SHP77 (cell line): Measurements from ENCODE around the gene POLR2H.
A peak's percentile ranks its signal among the peaks of the same experiment; 100 is the strongest.

Experiments
- DNase-seq, 2 experiments: peaks; one replicate each; lab custom pipeline; 2025; lab: John Stamatoyannopoulos, UW

Gene POLR2H

DNA sequence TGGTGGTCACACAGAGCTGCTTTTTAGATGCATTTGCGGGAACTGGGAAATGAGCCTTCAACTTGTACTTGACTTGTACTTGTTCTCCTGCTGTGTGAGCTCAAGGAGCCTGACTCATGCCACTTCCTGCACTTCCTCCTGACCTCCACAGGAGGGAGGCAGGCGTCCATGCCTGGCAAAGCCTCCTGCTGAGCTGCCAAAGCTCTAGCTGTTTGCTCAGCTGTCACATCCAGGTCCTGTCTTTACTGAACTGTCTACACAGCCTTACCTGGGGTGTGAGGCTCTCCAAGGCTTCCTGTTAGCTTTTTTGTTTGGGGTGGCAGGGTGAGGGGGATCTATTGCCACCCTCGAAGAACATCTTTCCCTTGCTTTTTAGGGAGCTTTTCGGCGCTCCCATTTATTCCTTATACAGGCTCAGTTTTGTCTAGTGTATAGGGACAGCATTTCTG, 10.1 kb downstream of the POLR2H start:
- DNase-seq = peak; percentile 89 to 91

DNA sequence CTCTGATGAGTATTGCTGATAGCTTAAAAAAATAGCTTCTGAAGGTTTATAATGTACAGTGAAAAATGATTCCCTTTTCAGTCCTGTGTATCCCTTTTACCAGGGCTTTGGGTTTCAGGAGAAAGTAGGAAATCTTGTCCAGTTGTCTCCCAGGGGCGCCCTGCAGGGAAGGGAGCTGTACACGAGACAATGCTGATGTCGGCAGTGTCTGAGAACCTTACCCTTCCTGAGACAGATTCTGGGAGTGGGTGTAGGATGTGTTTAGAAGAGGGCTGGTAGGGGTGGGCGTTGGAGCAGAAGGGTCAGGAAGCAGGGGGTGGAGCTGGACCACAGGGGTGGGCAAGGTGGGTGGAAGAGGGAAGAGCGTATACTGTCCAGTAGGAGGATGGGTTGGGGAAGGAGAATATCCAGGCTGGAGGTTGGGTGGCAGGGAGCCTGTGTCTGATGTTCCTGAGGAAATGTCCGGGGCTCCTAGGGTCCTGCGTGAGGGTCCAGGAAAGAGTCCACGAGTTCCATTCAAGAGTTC, 10.8 kb downstream of the POLR2H start:
- no peak for DNase-seq

DNA sequence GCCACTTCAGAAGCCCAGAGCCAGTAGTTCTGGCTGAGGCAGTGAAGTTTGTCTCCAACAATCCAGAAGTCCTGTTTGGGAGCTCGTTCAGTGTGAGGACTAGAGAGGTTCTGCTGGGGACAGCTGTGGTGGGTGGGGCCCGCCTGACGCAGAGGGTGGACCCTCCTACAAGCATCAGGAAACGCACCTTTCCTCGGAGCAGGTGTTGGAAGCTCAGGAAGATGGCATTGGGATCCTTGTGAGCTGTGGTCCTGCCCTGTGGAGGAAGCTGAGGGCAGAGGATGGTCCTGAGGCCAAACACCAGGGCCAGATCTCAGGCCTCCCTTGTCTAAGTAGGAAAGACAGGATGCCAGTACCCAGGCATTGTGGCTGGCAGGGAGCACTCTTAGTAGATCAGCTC, 11.4 kb downstream of the POLR2H start:
- DNase-seq = no peak

DNA sequence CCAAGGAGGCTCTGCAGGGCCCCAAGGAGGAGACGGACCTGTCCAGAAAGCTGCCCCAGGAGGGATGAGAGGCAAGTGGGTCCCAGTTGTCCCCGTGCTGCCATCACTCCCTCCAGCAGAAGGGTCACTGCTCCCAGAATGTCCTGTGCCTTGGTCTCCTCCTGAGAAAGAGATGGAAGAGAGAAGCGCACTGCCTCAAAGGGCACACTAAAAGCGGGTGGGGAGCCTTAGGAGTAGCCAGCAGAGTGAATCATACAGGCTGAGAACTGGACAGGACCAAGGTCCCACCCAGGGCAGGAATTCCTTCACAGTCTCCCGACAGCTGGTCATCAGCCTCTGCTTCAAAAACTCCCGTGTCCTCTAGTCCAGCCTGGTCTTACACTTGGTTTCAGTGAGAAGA, 11.9 kb downstream of the POLR2H start:
- no peak for DNase-seq

DNA sequence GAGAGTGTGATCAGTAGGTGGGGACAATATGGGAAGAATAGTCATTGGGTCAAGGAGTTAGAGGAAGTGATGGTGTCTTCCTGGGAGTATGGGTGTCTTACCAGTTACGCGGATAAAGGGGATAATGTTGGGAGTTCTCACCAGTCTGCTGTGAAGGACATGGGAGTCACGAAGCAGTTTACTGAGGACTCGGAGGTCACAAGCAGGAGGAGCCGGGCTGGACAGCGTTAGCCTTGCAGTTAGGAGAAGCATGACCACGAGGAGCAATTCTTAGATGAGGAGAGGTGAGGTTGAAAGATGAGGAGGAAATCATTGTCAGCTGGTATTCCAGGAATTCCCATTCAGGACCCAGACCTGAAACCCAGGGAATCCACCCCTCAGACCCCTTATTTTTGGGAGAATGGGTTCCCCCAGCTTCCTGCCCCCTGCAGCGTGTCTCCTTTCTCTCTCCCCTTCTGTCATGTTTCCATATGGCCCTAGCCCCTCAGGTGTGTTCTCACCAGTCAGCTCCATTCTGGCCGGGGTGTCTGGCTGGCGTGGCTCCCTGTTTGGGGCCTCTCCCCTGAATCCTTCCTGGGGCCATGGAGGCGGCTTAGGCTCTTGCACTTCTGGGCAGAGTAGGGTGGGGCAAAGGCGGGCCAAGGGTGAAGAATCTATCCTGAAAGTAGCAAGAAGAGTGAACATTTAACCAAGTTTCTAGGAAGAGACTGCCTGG, 14.4 kb downstream of the POLR2H start:
- no peak for DNase-seq

DNA sequence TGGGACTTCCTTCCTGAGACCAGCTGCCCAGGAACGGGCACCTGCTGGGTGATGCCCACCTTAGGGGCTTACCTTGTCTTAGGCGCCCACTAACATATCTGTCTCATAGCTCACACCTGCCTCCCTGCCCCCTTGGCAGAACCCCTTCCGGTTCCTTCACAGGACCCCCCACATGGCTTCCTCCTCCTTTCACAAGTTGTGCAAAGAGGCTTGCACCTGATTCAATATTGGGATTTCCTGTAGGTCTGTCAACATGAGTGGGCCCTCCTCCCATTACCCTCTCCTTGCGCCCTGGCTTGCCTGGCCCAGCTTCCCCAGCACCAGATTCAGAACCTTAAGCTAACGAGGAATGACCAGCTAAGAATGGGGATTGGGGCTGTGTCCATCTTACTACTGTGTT, 15.9 kb downstream of the POLR2H start:
- DNase-seq = peak in 1 of 2 experiments; percentile 15

DNA sequence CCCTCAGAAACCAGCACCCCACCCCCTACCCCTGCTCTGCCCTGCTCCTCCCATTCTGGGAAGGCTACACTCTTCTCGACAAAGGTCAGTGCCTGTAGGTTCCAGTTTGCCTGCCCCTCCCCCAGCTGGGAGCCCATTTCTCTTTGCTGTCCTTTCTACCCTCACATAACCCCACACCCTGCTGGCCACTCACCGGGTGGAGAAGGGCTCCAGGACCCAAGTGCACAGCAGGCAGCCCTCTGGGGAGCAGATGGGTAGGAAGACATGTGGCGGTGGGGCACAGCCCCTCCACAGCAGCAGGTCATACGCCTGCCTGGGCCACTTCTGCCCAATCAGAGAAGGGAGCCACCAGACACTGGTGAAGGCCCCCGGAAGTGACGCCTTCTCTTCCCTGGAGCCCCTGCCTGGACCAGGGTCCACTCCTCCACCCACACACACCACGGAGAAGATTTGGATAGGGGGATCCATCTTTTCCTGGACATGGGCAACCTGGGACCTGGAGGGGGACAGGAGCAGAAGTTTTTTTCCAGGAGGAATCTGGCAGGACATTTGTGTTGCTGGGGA, 16.5 kb downstream of the POLR2H start, which contains the start of gene THPO:
TSS of gene THPO (minus strand) at position 326 of the 564 bp plus-strand sequence. CDS start 1,948 bp downstream, outside the sequence.
- peak; percentile 83 to 86 for DNase-seq

DNA sequence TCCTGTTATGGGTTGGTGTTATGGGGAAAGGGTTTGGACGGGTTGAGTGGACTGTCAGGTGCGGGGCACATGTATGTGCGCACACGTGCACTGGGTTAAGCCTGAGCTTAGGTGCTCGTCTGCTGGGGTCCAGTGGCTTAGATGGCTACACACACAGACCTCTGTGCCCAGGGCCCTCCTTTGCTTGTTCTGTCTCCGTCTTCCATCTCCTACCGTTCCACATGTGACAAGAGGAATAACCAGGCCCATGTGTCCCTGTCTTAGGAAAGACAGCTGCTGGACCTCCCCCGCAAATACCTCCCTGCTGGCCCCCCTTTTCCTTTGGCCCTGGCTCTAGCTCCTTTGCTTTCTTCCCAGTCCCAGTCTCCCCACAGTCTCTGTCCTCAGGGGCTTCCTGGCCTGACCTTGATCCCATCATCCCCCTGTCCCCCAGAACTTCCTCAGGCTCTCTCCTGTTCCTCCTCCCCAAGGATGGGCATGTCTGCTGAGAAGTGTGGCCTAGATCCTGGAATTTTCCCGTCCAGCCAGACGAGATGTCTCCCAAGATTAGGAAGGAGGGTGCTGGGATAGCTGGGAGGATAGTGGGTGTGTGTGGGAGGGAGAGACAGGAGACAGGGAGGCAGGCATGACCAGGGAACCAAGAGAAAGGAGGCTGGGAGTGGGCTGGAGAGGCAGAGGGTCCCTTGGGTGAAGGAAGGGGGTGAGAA, 17.3 kb downstream of the POLR2H start:
- DNase-seq = no peak

DNA sequence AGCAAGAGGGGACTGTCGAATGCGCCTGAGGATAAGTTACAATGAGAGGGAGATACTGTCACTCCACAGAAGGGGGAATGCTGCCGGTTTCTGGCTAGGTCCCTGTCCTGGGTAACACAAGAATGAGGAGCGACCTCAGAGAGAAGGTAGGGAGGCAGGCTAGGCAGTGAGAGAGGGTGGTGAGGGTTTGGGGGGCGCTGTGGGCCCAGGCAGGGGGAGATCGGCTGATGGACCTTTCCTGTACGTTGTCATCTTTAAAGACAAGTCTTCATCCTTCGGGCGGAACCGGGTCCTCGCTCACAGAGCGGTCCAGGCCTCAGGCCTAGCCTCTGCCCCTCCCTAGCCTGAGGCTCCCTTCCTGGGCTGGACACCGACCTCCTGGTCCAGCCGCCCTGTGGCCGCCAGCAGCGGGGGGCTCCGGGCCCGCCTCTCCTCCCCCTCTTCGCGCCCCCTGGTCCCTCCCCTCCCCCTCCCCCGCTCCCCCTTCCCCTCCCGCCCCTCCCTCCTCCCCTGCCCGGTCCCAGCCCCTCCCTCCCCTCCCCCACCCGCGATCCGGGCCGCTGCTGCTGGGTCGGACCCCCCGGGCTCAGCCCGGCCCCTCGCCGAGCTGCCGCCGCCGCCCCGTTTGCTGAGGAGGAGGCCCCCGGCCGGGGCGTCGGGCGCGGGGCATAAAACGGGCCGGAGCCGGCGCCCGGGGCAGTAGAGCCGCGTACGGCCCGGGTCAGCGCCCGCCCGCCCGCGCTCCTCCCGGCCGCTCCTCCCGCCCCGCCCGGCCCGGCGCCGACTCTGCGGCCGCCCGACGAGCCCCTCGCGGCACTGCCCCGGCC, 18.1 kb downstream of the POLR2H start, which contains the start of gene CHRD:
TSS of gene CHRD (plus strand) at position 697 of the 827 bp plus-strand sequence. CDS start 265 bp downstream, outside the sequence.
- no peak for DNase-seq

DNA sequence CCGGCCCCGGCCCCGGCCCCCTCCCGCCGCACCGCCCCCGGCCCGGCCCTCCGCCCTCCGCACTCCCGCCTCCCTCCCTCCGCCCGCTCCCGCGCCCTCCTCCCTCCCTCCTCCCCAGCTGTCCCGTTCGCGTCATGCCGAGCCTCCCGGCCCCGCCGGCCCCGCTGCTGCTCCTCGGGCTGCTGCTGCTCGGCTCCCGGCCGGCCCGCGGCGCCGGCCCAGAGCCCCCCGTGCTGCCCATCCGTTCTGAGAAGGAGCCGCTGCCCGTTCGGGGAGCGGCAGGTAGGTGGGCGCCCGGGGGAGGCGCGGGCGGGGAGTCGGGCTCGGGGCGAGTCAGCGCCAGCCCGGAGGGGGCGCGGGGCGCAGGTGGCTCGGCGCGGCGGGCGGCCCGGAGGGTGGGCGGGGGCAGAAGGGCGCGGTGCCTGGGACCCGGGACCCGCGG, 18.7 kb downstream of the POLR2H start:
- DNase-seq = peak in 1 of 2 experiments; percentile 19

DNA sequence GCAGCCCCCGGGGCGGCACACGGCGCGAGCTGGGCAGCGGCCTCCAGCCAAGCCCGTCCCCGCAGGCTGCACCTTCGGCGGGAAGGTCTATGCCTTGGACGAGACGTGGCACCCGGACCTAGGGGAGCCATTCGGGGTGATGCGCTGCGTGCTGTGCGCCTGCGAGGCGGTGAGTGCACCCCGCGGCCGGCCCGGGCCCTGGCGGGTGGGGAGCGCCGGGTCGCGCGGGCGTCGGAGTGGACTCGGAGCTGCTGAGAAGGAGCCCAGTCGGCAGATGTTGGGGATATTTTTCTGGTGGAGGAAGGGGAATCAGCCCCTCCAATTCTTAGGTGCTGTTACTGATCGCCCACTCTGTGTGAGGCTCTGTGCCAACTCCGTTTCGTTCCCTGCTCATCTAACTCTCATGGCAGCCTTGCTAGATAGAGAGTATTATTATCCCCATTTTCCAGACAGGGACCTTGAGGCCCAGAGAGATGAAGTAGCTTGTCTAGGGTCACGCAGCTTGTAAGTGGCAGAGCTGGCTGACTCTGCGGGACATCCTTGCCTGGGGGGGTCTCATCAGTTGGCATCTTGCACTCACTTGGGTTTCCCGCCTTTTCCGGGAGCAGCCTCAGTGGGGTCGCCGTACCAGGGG, 19.2 kb downstream of the POLR2H start:
- DNase-seq = no peak

DNA sequence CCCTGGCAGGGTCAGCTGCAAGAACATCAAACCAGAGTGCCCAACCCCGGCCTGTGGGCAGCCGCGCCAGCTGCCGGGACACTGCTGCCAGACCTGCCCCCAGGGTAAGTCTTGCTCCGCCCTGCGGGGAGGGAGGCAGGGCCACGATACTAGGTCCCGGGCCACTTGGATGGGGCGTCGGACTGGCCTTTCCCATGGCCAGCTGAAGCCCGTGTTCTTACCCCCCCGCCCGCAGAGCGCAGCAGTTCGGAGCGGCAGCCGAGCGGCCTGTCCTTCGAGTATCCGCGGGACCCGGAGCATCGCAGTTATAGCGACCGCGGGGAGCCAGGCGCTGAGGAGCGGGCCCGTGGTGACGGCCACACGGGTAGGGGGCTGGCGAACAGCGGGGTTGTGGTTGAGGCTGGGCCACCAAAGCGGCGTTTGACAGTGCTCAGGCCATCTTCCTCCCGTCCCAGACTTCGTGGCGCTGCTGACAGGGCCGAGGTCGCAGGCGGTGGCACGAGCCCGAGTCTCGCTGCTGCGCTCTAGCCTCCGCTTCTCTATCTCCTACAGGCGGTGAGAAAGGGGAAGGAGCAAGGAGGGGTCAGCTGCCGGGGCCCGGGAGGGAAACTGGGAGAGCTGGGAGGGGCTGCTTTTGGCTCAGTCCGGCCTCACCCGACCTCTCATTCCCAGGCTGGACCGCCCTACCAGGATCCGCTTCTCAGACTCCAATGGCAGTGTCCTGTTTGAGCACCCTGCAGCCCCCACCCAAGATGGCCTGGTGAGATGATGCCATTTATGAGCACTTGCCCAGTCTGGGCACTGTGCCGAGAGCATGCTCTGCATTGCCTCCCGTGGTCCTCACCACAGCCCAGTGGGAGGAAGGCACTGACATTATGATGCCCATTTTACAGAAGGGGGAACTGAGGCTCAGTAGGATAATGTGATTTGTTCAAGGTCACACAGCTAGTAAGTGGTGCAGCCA, 20.0 kb downstream of the POLR2H start:
- DNase-seq = no peak

DNA sequence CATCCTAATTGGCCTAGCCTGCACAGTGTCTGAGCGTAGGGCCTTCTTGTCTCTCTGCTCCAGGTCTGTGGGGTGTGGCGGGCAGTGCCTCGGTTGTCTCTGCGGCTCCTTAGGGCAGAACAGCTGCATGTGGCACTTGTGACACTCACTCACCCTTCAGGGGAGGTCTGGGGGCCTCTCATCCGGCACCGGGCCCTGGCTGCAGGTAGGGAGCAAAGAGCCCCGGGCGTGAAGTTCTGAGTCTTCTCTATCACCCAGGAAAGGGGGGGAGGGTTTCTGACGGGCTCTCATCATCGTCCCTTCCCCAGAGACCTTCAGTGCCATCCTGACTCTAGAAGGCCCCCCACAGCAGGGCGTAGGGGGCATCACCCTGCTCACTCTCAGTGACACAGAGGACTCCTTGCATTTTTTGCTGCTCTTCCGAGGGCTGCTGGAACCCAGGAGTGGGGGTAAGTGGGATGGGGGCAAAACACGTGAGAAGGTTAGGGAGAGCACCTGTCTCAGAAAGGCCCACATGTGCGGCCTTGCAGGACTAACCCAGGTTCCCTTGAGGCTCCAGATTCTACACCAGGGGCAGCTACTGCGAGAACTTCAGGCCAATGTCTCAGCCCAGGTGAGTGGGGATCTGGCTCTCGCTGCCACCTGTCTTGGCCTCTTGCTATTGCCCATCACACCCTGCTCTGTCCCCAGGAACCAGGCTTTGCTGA, 21.0 kb downstream of the POLR2H start:
- no peak for DNase-seq

DNA sequence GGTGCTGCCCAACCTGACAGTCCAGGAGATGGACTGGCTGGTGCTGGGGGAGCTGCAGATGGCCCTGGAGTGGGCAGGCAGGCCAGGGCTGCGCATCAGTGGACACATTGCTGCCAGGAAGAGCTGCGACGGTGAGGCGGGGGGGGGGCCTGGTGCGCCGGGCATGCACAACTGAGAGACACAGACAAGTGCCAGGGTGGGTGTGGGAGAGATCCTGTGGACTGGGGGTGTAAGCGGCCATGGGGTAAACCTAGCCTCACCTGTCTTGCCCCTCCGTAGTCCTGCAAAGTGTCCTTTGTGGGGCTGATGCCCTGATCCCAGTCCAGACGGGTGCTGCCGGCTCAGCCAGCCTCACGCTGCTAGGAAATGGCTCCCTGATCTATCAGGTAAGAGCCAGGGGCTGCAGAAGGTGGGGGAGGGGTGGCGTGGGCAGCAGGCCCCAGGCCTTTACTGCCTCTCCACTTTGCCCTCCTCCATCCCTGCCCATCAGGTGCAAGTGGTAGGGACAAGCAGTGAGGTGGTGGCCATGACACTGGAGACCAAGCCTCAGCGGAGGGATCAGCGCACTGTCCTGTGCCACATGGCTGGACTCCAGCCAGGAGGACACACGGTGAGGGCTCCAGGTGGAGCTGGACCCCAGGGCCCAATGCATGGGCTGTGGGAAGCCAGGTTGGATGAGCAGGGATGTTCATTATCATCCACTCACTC, 21.7 kb downstream of the POLR2H start:
- DNase-seq = no peak

DNA sequence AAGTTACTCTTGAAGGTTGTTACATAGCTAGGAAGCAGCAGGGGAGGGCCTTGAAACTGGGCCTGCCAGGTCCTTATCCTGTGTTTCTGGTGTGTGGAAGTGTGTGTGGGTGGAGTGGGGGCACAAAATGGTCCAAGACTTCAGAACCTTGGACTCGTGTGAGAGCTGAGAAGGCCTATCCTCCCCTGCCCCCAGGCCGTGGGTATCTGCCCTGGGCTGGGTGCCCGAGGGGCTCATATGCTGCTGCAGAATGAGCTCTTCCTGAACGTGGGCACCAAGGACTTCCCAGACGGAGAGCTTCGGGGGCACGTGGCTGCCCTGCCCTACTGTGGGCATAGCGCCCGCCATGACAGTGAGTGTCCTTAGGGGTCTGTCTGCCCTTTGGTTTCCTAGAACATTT, 22.8 kb downstream of the POLR2H start:
- no peak for DNase-seq

DNA sequence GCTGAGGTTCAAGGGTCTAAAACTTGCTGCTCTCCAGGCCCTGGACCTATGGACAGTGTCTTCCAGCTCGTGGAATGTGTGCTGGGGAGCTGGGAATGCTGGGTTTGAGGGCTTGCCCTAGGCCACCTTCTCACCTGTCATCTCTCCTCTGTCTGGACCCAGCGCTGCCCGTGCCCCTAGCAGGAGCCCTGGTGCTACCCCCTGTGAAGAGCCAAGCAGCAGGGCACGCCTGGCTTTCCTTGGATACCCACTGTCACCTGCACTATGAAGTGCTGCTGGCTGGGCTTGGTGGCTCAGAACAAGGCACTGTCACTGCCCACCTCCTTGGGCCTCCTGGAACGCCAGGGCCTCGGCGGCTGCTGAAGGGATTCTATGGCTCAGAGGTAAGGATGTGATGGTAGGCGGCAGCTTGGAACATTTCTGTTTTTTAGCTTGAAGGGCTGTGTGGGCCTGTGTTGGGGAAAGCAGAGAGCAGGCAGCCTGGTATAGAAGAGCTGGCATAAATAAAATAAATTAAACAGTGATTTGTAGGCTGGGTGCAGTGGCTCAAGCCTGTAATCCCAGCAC, 23.4 kb downstream of the POLR2H start:
- no peak for DNase-seq

DNA sequence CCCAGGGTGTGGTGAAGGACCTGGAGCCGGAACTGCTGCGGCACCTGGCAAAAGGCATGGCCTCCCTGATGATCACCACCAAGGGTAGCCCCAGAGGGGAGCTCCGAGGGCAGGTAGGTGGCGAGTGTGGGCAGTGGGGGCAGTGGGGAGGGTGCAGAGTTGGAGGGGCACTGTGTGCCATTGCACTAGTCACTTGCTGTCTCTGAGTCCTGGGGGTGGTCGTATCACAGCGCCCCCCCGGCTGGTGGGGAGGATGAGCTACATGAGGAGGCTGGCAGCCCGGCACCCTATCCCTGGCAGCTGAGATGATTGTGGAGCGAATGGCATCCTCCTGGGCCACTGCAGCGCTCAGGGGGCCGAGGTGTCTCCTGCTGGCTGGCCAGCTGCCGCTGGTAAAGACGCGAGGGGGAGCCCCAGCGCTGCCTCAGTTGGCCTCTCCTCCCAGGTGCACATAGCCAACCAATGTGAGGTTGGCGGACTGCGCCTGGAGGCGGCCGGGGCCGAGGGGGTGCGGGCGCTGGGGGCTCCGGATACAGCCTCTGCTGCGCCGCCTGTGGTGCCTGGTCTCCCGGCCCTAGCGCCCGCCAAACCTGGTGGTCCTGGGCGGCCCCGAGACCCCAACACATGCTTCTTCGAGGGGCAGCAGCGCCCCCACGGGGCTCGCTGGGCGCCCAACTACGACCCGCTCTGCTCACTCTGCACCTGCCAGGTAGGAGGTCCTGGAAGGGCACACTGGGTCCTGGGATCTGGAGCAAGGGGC, 24.7 kb downstream of the POLR2H start:
- DNase-seq = no peak
